OCI-LY1 (cell line): ENCODE data around the gene PTPRG.

Source experiments
- H2AFZ ChIP-seq: fragments of 200-600 bp; sonication (generic), shearing (Covaris generic); 2 replicates; pipeline ENCODE4 v1.6.0; 2014; ENCODE audit warnings: antibody characterized with exemption, mild to moderate bottlenecking, low read length
- H3F3A ChIP-seq: fragments of 200-600 bp; sonication (generic), shearing (Covaris generic); 2 replicates; pipeline ENCODE4 v1.6.0; 2014; ENCODE audit warnings: mild to moderate bottlenecking, antibody characterized with exemption, low read length, moderate library complexity; ENCODE audit not compliant: insufficient read depth
- H3K27ac ChIP-seq: fragments of 200-600 bp; sonication (generic); 2 replicates; pipeline ENCODE4 v1.5.1; 2014; ENCODE audit warnings: low read length, mixed run types, mild to moderate bottlenecking, low read depth; ENCODE audit not compliant: poor library complexity, severe bottlenecking
- H3K27me3 ChIP-seq: fragments of 200-600 bp; sonication (generic); 2 replicates; pipeline ENCODE4 v1.6.0; 2014; ENCODE audit warnings: antibody characterized with exemption, mild to moderate bottlenecking, low read length, moderate library complexity; ENCODE audit not compliant: insufficient read depth
- H3K36me3 ChIP-seq: fragments of 200-600 bp; sonication (generic); 2 replicates; pipeline ENCODE4 v1.6.1; 2014; ENCODE audit warnings: mild to moderate bottlenecking, antibody characterized with exemption, low read length, moderate library complexity, mixed read lengths; ENCODE audit not compliant: insufficient read depth
- H3K4me1 ChIP-seq: fragments of 200-600 bp; sonication (generic); 2 replicates; pipeline ENCODE4 v1.5.1; 2014; ENCODE audit warnings: mild to moderate bottlenecking, low read length, moderate library complexity; ENCODE audit not compliant: insufficient read depth, severe bottlenecking
- H3K4me2 ChIP-seq: fragments of 200-600 bp; sonication (generic), shearing (Covaris generic); 2 replicates; pipeline ENCODE4 v1.6.1; 2014; ENCODE audit warnings: low read length
- H3K4me3 ChIP-seq: fragments of 200-600 bp; sonication (generic); 2 replicates; pipeline ENCODE4 v1.5.1; 2014; ENCODE audit warnings: low read length, low read depth, mild to moderate bottlenecking, mixed read lengths; ENCODE audit not compliant: poor library complexity, severe bottlenecking
- H3K79me2 ChIP-seq: fragments of 200-600 bp; shearing (Covaris generic); 2 replicates; pipeline ENCODE4 v1.6.1; 2016; ENCODE audit warnings: mixed run types, low read length, mixed read lengths; ENCODE audit not compliant: insufficient read depth
- H3K9ac ChIP-seq: fragments of 200-600 bp; sonication (generic), shearing (Covaris generic); 2 replicates; pipeline ENCODE4 v1.6.1; 2014; ENCODE audit warnings: mild to moderate bottlenecking, low read length, mixed read lengths
- H3K9me2 ChIP-seq: fragments of 200-600 bp; sonication (generic), shearing (Covaris generic); 2 replicates; pipeline ENCODE4 v1.6.1; 2014; ENCODE audit warnings: low read depth, mild to moderate bottlenecking, low read length, mixed read lengths
- H3K9me3 ChIP-seq: fragments of 200-600 bp; shearing (Covaris generic); 2 replicates; pipeline ENCODE4 v1.6.1; 2014; ENCODE audit warnings: low read length, mixed read lengths
- H4K20me1 ChIP-seq: fragments of 200-600 bp; sonication (generic), shearing (Covaris generic); 2 replicates; pipeline ENCODE4 v1.6.0; 2016; ENCODE audit warnings: mild to moderate bottlenecking, low read length; ENCODE audit not compliant: insufficient read depth
- CTCF ChIP-seq: fragments of 200-600 bp; sonication (generic), shearing (Covaris generic); IDR thresholded peaks from 2 replicates; pipeline ENCODE4 v1.5.1; 2017; ENCODE audit warnings: mild to moderate bottlenecking, antibody characterized with exemption, low read length, moderate library complexity, mixed read lengths
- EZH2 ChIP-seq: fragments of 200-600 bp; sonication (generic), shearing (Covaris generic); IDR thresholded peaks from 2 replicates; pipeline ENCODE4 v1.8.0; 2017; ENCODE audit warnings: borderline replicate concordance, mixed run types, mild to moderate bottlenecking, antibody characterized with exemption, low read length, moderate library complexity, mixed read lengths

Gene PTPRG

GRCh38 chr3:61648481-61648880, 87.1 kb downstream of the PTPRG start:
- Histone ChIP-seq H4K20me1 (no peaks in the 10 kb centered on the region), H3K27me3 (no peaks in the 10 kb centered on the region), H3K4me2 (no peak overlapping the region), H3K79me2 (no peaks in the 10 kb centered on the region), H3K9me2 (no peaks in the 10 kb centered on the region), H3K4me1 (no peaks in the 10 kb centered on the region), H3K4me3 (no peak overlapping the region), H3K36me3 (no peaks in the 10 kb centered on the region), H3K9ac (no peak overlapping the region), H3F3A (no peaks in the 10 kb centered on the region), H2AFZ (no peak overlapping the region), H3K27ac (no peak overlapping the region), H3K9me3 (peaks cover 6% of the 10 kb centered on the region; the same call in 1 of the 2 replicates)
- no peak for TF ChIP-seq CTCF
- TF ChIP-seq EZH2: no peak

- Histone ChIP-seq H4K20me1 (no peaks in the 10 kb centered on the region), H3K79me2 (no peaks in the 10 kb centered on the region), H3K4me3 (no peak overlapping the region), H3K27me3 (no peaks in the 10 kb centered on the region), H3K27ac (no peak overlapping the region), H3F3A (no peaks in the 10 kb centered on the region), H3K4me1 (no peaks in the 10 kb centered on the region), H3K36me3 (no peaks in the 10 kb centered on the region), H3K4me2 (no peak overlapping the region), H3K9ac (no peak overlapping the region), H2AFZ (no peak overlapping the region), H3K9me2 (no peaks in the 10 kb centered on the region), H3K9me3 (peaks cover 6% of the 10 kb centered on the region; the same call in 1 of the 2 replicates)
- TF ChIP-seq CTCF: no peak
- no peak for TF ChIP-seq EZH2
These were observed 88.2 kb downstream of the PTPRG start for GRCh38 chr3:61649381-61650170.

GRCh38 chr3:61650276-61650675, 88.9 kb downstream of the PTPRG start:
- Histone ChIP-seq H3K9me3 (peaks cover 2% of the 10 kb centered on the region; the same call in 1 of the 2 replicates), H3K27ac (no peak overlapping the region), H4K20me1 (no peaks in the 10 kb centered on the region), H3K4me2 (no peak overlapping the region), H3K9ac (no peak overlapping the region), H3K4me1 (no peaks in the 10 kb centered on the region), H3F3A (no peaks in the 10 kb centered on the region), H3K9me2 (no peaks in the 10 kb centered on the region), H3K36me3 (no peaks in the 10 kb centered on the region), H3K27me3 (no peaks in the 10 kb centered on the region), H3K4me3 (no peak overlapping the region), H2AFZ (no peak overlapping the region), H3K79me2 (no peaks in the 10 kb centered on the region)
- TF ChIP-seq EZH2: no peak
- no peak for TF ChIP-seq CTCF
